Bronchial epithelial cell (primary cell): ENCODE data around the gene TCF25. TPM values are rescaled to one million over a fixed set of nuclear protein-coding genes. Genes with fewer than 3 reads are reported as not detected.

Experiments
- DNase-seq: peaks from one replicate; pipeline ENCODE4 v3.0.0-alpha.2; 2010; ENCODE audit warnings: low read depth
- FAIRE-seq: peaks from 2 replicates; lab custom pipeline; 2011; peaks lifted over from hg19 to GRCh38; lab: Jason Lieb, UNC
- H3K27me3 ChIP-seq: 2 replicates; pipeline ENCODE4 v1.5.1; 2011; ENCODE audit warnings: low read length; ENCODE audit not compliant: control insufficient read depth, insufficient read depth
- H3K36me3 ChIP-seq: 2 replicates; pipeline ENCODE4 v1.5.1; 2011; ENCODE audit warnings: low read length; ENCODE audit not compliant: control insufficient read depth, insufficient read depth
- H3K4me3 ChIP-seq: 2 replicates; pipeline ENCODE4 v1.5.1; 2011; ENCODE audit warnings: mild to moderate bottlenecking, low read depth, low read length, control low read depth
- CTCF ChIP-seq: IDR thresholded peaks from 2 replicates; pipeline ENCODE4 v1.5.1; 2011; ENCODE audit warnings: mild to moderate bottlenecking, moderate library complexity, low read length, control low read depth, inconsistent platforms; ENCODE audit not compliant: insufficient read depth, severe bottlenecking
- total RNA-seq: library from RNA; depleted of rRNA; stranded (reverse); fragments of >200 nt; gene quantifications from 2 replicates; pipeline ENCODE4 v1.2.1, GENCODE V29; 2014

Gene TCF25
- total RNA-seq, 1 donor from 2014 or later, result 69.5 TPM

- Histone ChIP-seq H3K36me3 (no peaks in the 10 kb centered on the region), H3K4me3 (no peak overlapping the region), H3K27me3 (no peaks in the 10 kb centered on the region)
- no peak for TF ChIP-seq CTCF
- FAIRE-seq (no peak), DNase-seq (no peak)
Observed at GRCh38 chr16:89855301-89855945, 18.0 kb upstream of the TCF25 start.

GRCh38 chr16:89855986-89856385 is 17.4 kb upstream of the TCF25 start:
- FAIRE-seq, result no peak
- no peak for TF ChIP-seq CTCF
- Histone ChIP-seq H3K36me3 (no peaks in the 10 kb centered on the region), H3K4me3 (no peak overlapping the region), H3K27me3 (no peaks in the 10 kb centered on the region)
- no peak for DNase-seq

- Histone ChIP-seq H3K36me3 (no peaks in the 10 kb centered on the region), H3K4me3 (no peak overlapping the region), H3K27me3 (no peaks in the 10 kb centered on the region)
- DNase-seq (no peak), FAIRE-seq (no peak)
- no peak for TF ChIP-seq CTCF
Observed at GRCh38 chr16:89858973-89859614, 14.3 kb upstream of the TCF25 start.

GRCh38 chr16:89859615-89860007 is 13.8 kb upstream of the TCF25 start:
- H3K4me3 ChIP-seq, result no peak overlapping the region
- DNase-seq (no peak), FAIRE-seq (no peak)
- H3K36me3 ChIP-seq, result no peaks in the 10 kb centered on the region
- H3K27me3 ChIP-seq, result no peaks in the 10 kb centered on the region
- TF ChIP-seq CTCF, result no peak

GRCh38 chr16:89860747-89861304 is 12.6 kb upstream of the TCF25 start:
- TF ChIP-seq CTCF, result peak; percentile 99
- no peaks in the 10 kb centered on the region for H3K36me3 ChIP-seq
- H3K27me3 ChIP-seq, result no peaks in the 10 kb centered on the region
- FAIRE-seq (no peak), DNase-seq (no peak)
- H3K4me3 ChIP-seq, result no peak overlapping the region
